Measurements from ENCODE around the gene SLC9A9.

DNA sequence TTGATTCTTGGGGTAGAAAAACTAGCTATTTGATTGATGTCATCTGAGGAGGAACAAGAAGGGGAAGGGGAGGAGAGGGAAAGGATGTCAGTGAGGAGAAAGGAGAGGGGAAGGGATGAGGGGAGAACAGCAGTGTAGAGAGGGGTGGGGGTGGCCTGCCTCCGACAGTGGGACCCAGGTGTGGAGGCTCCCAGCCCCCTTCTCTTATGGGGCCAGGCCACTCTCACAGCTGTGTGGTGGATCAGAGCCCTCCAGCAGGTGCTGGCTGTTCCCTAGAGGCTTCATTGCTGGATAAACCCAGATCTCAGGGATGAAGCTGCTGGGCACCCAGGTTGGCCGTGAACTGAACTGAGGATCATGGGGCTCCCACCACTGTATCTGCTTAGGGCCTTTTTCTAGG lies 464.2 kb downstream of the SLC9A9 start:
- TF ChIP-seq POLR2A (IDR thresholded peaks at IDR 0.05) = no peak
- TF ChIP-seq, protein P1, sequence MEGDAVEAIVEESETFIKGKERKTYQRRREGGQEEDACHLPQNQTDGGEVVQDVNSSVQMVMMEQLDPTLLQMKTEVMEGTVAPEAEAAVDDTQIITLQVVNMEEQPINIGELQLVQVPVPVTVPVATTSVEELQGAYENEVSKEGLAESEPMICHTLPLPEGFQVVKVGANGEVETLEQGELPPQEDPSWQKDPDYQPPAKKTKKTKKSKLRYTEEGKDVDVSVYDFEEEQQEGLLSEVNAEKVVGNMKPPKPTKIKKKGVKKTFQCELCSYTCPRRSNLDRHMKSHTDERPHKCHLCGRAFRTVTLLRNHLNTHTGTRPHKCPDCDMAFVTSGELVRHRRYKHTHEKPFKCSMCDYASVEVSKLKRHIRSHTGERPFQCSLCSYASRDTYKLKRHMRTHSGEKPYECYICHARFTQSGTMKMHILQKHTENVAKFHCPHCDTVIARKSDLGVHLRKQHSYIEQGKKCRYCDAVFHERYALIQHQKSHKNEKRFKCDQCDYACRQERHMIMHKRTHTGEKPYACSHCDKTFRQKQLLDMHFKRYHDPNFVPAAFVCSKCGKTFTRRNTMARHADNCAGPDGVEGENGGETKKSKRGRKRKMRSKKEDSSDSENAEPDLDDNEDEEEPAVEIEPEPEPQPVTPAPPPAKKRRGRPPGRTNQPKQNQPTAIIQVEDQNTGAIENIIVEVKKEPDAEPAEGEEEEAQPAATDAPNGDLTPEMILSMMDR (IDR thresholded peaks at IDR 0.05 in 8 of 11, conservative IDR thresholded peaks at IDR 0.05 in 3 of 11) = no peak
